Colonic mucosa (tissue), 4 donors: Measurements from ENCODE around the gene A2ML1. TPM values are rescaled to one million over a fixed set of nuclear protein-coding genes. Genes with fewer than 3 reads are reported as not detected.
"Not testable (repeated sequence)": the region's sequence is repeated elsewhere in the genome, so short reads cannot be mapped to it uniquely, and the experiment has no call there.

ENCODE experiments used
- DNase-seq: peaks from one replicate; pipeline ENCODE4 v3.0.0-alpha.2; 2020
- H3K27ac ChIP-seq: fragments of 200-600 bp; one replicate; pipeline ENCODE4 v1.8.0; 2021
- H3K27me3 ChIP-seq: fragments of 200-600 bp; one replicate; pipeline ENCODE4 v1.8.0; 2021
- H3K36me3 ChIP-seq: fragments of 200-600 bp; one replicate; pipeline ENCODE4 v1.8.0; 2021
- H3K4me1 ChIP-seq: fragments of 200-600 bp; one replicate; pipeline ENCODE4 v1.8.0; 2021; ENCODE audit warnings: mild to moderate bottlenecking
- H3K4me3 ChIP-seq: fragments of 200-600 bp; one replicate; pipeline ENCODE4 v1.8.0; 2021
- H3K9ac ChIP-seq, 2 donors: one replicate each; pipeline ENCODE4 v1.7.0; 2013; ENCODE audit warnings: control low read depth in 2 of 2, low read depth in 2 of 2, low read length in 2 of 2
- H3K9me3 ChIP-seq: fragments of 200-600 bp; one replicate; pipeline ENCODE4 v1.8.0; 2021
- CTCF ChIP-seq: fragments of 200-600 bp; IDR thresholded peaks from one replicate; pipeline ENCODE4 v1.8.0; 2022; ENCODE audit warnings: antibody characterized with exemption, mild to moderate bottlenecking
- intact Hi-C: fragments of 100-400 bp; cut with DNase I; formaldehyde crosslinking; loops from one replicate; pipeline ENCODE4 v1.14.1; 2022
- total RNA-seq, 2 donors: library from RNA; stranded (reverse); fragmentation: NEBNext Ultra II Directional in 1 of 2; extraction: Animal tissue kit (Norgen Biotek cat#: 25700) in 1 of 2; gene quantifications; one replicate each; pipeline ENCODE4 v1.2.1, GENCODE V29; 2021
- donor health status: healthy.
- donor health status: DM: no; HTN: no; CAD: no.
- donor health status: DM: no; HTN: no; CAD: no.

A2ML1 gene
- total RNA-seq, 2 donors from 2014 or later: not detected

- intact Hi-C loops: loop anchor here (5.0 kb wide), 1 partner anchor 213 kb away; no protein-coding TSS in a partner anchor
- no peaks in the 10 kb centered on the region for H3K27me3 ChIP-seq
- no peak overlapping the region for H3K4me3 ChIP-seq
- H3K4me1 ChIP-seq: no peaks in the 10 kb centered on the region
- H3K36me3 ChIP-seq: no peaks in the 10 kb centered on the region
- H3K9me3 ChIP-seq: no peaks in the 10 kb centered on the region
- DNase-seq: no peak
- no peak overlapping the region for H3K27ac ChIP-seq
- TF ChIP-seq CTCF: no peak
- H3K9ac ChIP-seq: no peak overlapping the region
Observed at GRCh38 chr12:8894986-8895385, 72.6 kb downstream of the A2ML1 start.

GRCh38 chr12:8897081-8897480, 74.7 kb downstream of the A2ML1 start:
- Histone ChIP-seq H3K9me3 (no peaks in the 10 kb centered on the region), H3K36me3 (no peaks in the 10 kb centered on the region), H3K27ac (no peak overlapping the region), H3K27me3 (no peaks in the 10 kb centered on the region), H3K9ac (no peak overlapping the region), H3K4me1 (no peaks in the 10 kb centered on the region), H3K4me3 (no peak overlapping the region)
- intact Hi-C loops: no loop called here
- TF ChIP-seq CTCF: no peak
- DNase-seq: no peak

- no peak for TF ChIP-seq CTCF
- intact Hi-C loops: no loop called here
- no peak for DNase-seq
- Histone ChIP-seq H3K4me3 (no peak overlapping the region), H3K27ac (no peak overlapping the region), H3K4me1 (no peaks in the 10 kb centered on the region), H3K27me3 (no peaks in the 10 kb centered on the region), H3K9me3 (no peaks in the 10 kb centered on the region), H3K9ac (no peak overlapping the region), H3K36me3 (no peaks in the 10 kb centered on the region)
Observed at GRCh38 chr12:8899830-8900229, 77.4 kb downstream of the A2ML1 start.

- peak; percentile 18 for DNase-seq
- H3K9ac ChIP-seq, H3K4me3 ChIP-seq, H3K9me3 ChIP-seq, H3K27me3 ChIP-seq, intact Hi-C loops, H3K36me3 ChIP-seq, H3K27ac ChIP-seq, H3K4me1 ChIP-seq: not testable (repeated sequence)
Observed at GRCh38 chr12:8902703-8903102, 80.3 kb downstream of the A2ML1 start.

- DNase-seq: no peak
- Histone ChIP-seq H3K9me3 (no peaks in the 10 kb centered on the region), H3K27me3 (no peaks in the 10 kb centered on the region), H3K4me3 (no peak overlapping the region), H3K27ac (no peak overlapping the region), H3K9ac (no peak overlapping the region), H3K36me3 (no peaks in the 10 kb centered on the region), H3K4me1 (no peaks in the 10 kb centered on the region)
- intact Hi-C loops: no loop called here
- no peak for TF ChIP-seq CTCF
Observed at GRCh38 chr12:8903646-8904045, 81.2 kb downstream of the A2ML1 start.

- no peak for DNase-seq
- Histone ChIP-seq H3K36me3 (no peaks in the 10 kb centered on the region), H3K9ac (no peak overlapping the region), H3K27ac (no peak overlapping the region), H3K9me3 (no peaks in the 10 kb centered on the region), H3K4me1 (no peaks in the 10 kb centered on the region), H3K4me3 (no peak overlapping the region), H3K27me3 (no peaks in the 10 kb centered on the region)
- intact Hi-C loops: no loop called here
- TF ChIP-seq CTCF: no peak
Observed at GRCh38 chr12:8904665-8905064, 82.2 kb downstream of the A2ML1 start.
